EL (cell line): Measurements from ENCODE around the gene PACRGL.
A peak's percentile ranks its signal among the peaks of the same experiment; 100 is the strongest.
"Not testable (repeated sequence)": the region's sequence is repeated elsewhere in the genome, so short reads cannot be mapped to it uniquely, and the experiment has no call there.

Experiments used
- DNase-seq: peaks from one replicate; pipeline ENCODE4 v3.0.0-alpha.2; 2016

Gene PACRGL

DNA sequence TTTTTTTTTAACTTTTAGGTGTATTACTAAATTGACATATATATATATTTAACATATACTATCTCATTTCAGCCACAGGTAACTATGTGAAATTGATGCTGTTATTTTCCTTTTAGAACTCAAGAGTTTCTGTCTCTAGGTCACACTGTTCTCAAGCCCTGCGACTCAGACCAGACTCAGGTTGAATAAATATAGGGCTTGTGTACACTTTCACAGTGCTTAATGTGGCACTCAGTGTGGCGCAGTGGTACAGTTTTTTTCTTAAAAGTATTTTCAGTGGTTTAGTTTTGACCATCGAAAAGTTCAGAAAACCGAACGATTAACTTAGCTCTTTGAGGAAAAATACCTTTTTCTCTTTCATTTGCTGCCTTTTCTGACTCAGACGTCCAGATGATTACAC lies 24.7 kb downstream of the PACRGL start:
- no peak for DNase-seq

DNA sequence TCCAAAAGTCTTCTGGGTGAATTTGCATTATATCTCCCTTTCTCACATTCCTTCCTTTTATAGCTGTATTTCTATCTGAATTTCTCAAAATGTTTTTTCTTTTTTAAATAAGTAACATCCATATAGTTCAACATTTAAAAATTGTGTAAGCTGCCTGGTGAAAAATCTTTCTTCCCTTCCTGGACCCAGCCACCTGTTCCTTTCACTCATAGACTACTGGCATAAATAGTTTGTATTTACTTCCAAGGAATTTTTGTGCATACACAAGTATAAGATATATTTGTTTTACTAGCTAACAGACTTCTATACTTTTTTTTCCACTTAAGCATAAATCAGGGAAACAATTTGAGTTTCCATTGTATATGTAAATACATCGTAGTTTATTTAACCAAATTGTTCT lies 35.7 kb downstream of the PACRGL start:
- DNase-seq: no peak

DNA sequence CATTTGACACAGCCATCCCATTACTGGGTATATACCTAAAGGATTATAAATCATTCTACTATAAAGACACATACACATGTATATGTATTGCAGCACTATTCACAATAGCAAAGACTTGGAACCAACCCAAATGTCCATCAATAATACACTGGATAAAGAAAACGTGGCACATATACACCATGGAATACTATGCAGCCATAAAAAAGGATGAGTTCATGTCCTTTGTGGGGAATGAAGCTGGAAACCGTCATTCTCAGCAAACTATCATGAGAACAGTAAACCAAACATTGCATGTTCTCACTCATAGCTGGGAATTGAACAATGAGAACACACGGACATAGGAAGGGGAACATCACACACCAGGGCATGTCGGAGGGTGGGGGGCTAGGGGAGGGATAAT lies 45.7 kb downstream of the PACRGL start:
- not testable (repeated sequence) for DNase-seq

DNA sequence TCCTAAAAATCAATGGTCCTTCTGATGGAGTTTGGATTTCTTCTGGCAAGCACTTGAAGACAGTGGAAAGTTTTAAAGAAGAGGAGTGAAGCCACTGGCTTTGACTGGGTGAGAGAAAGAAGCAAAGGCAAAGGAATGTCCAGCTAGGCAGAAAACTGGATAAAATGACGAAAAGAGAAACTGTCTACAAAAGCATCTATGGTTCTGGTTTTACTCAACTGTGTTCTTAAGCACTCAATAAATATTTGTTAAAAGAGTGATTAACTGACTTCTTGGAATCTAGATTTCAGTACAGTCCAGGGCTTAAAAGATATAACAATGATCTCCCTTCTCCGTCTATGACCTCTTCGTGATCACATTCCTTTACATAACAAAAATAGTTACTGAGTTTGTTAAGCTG lies 52.4 kb downstream of the PACRGL start:
- no peak for DNase-seq

- no peak for DNase-seq
Measured at GRCh38 chr4:20754036-20754435, 53.8 kb downstream of the PACRGL start.

GRCh38 chr4:20760053-20760452 lies 59.8 kb downstream of the PACRGL start:
- no peak for DNase-seq

DNA sequence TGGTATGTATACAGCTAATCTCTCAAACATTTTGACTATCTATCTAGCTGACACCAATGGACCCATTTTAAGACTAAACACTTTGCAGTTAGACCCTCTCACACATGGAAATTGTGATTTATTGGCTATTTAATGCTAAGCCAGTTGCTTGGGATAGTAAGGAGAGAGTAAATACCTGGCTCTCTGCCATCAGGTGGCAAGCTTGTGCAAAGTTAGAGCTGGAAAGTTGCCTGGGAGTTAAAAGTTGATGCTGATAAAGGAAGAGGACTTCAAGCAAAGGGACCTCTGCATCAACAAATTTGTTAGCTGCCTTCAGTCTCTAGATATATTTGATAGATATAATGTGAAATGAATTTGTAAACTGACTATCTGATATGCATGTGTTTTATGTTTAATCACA lies 61.1 kb downstream of the PACRGL start:
- DNase-seq: no peak

DNA sequence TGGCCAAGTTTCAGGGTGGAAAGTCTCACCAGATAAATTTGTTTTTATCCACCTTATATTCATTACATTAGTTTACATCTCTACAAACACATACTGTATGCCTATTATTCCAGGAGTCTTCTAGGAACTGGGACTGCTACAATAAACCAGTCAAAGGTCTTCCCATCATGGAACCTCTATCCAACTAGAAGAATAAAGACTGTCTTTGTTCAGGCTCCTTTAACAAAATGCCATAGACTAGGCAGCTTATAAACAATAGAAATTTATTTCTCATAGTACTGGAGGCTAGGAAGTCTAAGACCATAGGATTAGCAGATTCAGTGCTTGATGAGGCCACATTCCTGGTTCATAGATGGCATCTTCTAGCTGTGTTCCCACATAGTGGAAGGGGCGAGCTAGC lies 61.6 kb downstream of the PACRGL start:
- DNase-seq: no peak

DNA sequence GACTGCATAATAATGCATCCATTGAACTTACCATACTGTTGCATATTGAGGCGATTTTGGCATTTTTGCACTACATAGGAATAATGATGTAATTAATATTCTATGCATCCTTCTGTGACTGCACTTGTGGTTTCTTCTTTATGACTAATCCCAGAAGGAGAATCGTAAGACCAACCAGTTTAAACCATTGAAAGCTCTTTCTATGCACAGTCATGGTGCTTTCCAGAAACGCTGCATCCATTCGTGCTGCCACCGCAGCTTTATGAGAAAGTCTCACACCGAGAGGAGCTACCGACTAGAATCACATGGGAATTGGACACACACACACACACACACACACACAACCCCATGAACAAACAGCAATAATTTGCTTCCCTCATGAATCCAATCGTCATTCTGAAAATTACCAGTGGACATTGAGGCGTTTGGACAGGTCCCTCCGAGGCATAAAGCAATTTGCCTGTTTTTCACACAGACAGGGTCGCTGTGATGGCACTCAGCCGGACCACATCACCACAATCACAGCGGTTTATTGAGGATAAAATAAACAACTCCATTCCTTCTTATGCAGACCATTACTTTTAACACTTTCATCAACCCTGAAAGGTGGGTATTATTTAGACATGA lies 64.2 kb downstream of the PACRGL start:
- DNase-seq: peak; percentile 27

DNA sequence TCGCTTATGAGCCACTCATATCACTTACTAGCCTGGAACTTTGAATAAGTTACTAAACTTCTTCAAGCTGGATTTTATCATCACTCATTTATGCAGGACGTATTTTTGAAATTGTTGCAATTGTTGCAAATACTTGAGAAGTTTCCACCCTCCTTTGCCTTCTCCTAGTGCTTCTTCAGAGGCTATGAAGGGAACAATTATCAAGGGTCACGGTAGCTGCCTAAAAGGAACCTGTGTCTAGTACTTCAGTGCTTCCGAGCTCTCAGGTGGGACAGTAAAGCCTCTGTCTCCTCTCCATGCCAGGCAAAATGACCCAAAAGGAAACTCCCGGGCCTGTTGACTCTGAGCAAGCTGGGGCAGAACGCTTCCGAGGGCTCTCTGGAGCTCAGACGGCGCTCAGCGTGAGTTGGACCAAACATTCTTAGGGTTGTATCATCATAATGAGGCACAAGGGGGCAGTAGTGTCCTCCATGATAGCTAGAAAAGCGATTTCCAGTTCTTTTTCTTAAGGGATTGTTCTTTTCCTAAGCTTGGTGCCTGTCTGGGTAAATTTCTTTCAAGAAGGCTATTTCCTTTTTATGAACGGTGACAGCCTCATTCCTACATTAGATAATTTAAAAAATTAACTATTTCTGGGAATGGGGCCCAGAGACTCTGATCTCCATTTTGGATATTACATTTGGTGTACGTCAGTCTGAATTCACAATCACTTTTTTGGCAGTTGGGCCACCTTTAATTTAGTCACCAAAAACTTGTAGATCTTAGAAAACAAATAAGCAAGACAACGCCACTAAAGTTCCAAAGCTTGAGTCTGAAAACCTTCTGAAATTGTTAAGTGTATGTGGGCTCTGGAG lies 73.1 kb downstream of the PACRGL start:
- peak; percentile 66 for DNase-seq

GRCh38 chr4:20778896-20779295 lies 78.6 kb downstream of the PACRGL start:
- DNase-seq: no peak

DNA sequence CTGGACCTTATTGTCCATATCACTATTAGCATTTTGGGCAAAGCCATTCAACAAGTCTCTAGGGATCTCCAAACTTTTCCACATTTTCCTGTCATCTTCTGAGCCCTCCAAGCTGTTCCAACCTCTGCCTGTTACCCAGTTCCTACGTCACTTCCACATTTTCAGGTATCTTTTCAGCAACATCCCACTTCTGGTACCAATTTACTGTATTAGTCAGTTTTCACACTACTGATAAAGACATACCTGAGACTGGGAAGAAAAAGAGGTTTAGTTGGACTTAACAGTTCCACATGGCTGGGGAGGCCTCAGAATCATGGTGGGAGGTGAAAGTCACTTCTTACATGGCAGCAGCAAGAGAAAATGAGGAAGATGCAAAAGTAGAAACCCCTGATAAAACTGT lies 82.9 kb downstream of the PACRGL start:
- not testable (repeated sequence) for DNase-seq

GRCh38 chr4:20787940-20788665 lies 87.8 kb downstream of the PACRGL start:
- DNase-seq: no peak
